CD4-positive, alpha-beta T cell treated with Interleukin-17A for 1 hour (primary cell): Measurements from ENCODE around the gene KCTD13.
A peak's percentile ranks its signal among the peaks of the same experiment; 100 is the strongest.
"Not testable (repeated sequence)": the region's sequence is repeated elsewhere in the genome, so short reads cannot be mapped to it uniquely, and the experiment has no call there.

Source experiments
- DNase-seq: peaks from one replicate; pipeline ENCODE4 v3.0.0-alpha.2; 2020

The KCTD13 gene

DNA sequence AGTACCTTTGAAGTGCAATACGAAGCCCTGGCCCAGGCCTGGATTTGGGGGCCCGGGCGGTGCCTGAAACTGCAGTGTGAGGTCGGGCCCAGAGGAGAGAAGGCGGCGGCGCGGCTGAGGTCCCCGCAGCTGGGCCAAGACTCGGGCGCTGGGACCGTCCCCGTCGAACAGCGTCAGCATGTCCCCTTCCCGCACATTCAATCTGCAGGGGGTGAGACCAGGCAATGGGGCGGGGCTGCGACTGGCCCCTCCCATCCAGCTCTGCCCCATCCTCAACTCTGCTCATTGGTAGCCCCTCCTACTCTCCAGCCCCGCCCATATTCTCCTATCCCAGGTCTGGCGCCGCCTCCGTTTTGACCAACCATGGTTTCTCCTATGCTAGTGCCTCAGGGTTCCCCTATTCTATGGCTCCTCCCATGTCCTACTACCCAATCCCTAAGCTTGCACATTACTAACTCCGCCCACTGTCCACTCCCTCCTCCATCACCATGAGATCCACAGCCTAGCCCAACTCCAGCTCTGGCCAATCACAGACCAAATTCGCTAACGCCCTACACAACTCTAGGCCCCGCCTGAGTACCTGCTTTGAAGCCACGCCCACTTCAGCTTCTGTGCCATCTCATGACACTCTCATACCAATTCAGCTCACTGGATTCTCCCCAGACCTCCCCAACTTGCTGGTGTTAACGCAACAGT lies 48.6 kb downstream of the KCTD13 start:
- peak; percentile 65 for DNase-seq

DNA sequence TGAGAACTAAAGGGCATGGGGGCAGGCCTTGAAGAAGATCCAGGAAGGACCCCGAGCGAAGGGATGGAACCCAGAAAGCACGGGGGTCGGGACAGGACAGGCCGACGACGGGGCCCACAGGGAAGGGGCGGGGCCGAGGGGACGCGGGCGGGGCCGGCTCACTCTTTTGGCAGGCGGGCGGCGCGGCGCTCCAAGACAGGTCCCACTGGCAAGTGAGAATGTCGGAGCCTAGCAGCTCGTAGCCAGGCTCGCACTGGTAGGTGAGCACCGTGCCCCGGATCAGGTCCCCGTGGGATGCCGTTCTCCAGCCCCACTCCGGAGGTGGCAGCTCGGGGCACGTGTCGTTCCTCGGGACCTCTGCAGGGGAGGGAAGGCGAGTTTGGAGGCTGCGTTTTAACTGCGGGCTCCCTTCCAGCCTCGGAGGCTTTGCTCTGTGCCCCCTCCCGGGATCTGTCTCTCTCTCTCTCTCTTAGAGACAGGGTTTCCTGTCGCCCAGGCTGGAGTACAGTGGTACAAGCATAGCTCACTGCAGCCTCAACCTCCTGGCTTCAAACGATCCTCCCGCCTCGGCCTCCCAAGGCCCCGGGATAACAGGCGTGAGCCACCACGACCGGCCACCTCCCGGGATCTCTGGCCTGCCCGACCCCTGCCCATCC lies 49.3 kb downstream of the KCTD13 start:
- DNase-seq: peak; percentile 28

DNA sequence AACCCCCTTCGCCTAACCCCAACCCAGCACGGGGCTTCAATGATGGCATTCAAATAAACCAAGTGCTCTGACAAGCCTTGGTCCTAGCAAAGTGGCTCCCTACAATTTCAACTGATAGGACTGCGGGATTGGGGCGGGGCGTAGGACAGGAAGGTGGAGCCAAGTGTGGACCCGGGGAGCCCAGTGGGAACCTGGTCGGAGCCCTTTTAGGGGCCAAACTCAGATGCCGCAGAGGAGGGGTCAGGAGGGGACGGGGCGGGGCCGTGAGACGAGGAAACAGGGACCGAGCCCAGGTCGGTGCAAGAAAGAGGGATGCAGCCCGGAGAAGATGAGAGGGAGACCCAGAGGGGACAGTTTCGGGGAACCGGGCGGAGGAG lies 49.8 kb downstream of the KCTD13 start:
- DNase-seq: no peak

DNA sequence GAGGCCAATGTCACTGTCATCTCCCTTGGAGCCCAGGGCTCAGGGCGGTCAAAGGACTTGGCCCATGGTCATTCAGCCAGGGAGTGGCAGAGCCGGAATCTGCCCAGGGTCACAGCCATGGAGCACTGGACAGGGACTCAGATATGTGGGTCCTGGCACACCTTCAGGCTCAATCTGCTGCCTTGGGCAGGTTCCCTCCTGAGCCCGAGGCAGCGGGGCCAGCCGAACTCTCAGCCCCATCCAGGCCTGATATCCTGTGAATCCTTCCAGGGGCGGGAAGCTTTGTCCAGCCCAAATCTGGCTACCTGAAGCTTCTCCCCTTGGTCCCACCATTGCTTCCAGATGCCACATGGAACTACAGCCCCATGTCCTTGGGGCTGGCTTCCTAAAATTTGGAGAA lies 50.8 kb downstream of the KCTD13 start:
- no peak for DNase-seq

DNA sequence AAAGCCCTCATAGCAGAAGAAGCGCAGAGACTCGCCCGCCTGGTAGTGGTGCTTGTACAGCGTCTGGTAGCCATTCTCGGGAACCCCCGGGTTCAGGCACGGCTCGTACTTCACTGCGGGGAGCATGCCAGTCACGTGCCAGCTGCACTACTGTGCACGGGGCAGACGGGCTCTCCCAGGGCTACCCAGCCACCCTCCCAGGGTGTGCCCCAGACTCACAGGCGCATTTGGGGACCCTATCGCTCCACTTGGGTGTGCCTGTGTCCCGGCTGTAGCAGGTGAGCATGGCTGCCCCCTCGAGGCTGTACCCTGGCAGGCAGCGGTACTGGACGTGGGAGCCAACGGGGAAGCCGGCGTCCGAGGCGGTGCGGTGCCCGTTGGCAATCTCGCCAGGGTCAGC lies 52.7 kb downstream of the KCTD13 start:
- no peak for DNase-seq

DNA sequence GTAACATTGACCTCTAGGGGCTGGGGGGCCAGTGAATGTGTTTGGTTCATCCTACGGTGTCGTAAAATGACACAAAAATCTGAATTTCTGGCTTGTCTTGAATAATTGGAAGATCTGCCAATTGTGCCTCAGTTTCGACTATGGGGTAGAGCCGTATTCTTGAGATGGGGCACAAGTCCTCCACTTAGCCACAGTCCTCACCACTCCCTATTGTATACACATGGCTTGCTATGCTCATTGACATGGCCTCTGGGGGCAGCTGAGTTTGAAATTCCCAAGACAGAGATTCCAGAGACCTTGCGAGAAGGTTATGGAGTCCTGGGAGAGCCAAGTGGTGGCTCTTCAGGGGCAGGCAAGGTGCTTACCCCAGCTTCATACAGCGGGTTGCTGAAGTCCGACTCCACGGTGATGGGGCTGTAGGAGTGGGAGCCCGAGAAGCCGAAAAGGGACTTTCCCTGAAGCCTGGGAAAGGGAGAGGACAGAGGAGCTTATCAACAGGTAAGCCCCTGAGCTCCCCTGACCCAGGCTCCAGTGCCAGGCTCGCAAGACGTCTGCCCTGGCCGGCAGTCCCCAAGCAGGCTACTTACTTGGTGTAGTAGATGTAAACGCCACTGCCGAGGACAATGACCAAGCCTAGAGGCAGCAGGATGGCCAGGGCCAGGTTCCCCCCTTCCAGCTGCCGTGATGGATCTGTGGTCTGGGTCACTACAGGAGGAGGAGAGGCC lies 54.0 kb downstream of the KCTD13 start:
- no peak for DNase-seq

DNA sequence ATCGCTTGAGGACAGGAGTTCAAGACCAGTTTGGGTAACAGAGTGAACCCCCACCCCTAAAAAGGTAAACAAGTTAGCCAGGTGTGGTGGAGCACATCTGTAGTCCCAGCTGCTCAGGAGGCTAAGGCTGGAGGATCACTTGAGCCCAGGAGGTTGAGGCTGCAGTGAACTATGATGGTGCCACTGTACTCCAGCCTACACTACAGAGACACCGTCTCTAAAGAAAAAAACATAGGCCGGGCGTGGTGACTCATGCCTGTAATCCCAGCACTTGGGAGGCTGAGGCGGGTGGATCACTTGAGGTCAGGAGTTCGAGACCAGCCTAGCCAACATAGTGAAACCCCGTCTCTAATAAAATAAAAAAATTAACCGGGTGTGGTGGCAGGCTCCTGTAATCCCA lies 57.0 kb downstream of the KCTD13 start:
- DNase-seq: not testable (repeated sequence)

DNA sequence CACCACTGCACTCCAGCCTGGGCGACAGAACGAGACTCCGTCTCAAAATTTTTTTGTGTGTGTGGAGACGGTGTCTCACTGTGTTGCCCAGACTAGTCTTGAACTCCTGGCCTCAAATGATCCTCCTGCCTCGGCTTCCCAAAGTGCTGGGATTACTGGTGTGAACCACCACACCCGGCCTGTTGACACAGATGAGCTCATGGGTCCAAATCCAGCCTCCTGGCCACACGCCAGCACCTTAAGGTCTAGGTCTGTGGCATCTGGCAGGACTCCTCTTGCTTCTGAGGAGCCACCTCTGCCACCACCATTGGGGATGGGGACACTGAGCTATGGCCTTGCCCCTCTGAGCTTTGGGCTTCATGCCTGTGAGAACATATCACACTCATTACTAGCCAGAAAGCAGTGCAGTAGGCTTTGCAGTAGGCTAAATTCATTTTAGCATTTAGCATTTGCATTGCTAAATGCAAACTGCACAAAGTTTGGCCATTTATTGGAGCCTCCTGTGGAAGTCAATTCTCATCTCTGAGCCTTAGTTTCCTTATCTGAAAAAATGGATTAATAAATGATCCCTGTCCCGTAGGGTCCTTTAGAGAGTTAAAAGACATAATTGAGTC lies 57.5 kb downstream of the KCTD13 start:
- no peak for DNase-seq

DNA sequence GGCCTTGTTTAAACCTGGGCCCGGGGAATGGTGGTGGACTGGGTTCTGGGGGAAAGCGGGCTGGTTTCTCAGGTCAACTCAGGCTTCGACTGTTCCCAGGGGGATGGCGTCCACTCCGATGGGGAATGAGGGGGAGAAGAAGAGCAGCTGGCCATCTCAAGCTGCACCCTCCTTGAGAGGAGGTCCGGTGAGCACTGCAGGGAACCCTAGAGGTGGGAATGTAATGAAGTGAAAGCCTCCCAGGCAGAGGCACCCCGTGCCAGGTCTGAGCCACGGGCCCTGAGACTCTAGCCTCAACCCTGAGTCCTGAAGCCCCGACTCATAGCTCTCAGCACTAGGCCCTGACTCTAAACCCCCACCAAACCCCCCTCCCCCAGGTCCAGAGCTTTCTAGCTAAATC lies 61.8 kb downstream of the KCTD13 start:
- DNase-seq: no peak

DNA sequence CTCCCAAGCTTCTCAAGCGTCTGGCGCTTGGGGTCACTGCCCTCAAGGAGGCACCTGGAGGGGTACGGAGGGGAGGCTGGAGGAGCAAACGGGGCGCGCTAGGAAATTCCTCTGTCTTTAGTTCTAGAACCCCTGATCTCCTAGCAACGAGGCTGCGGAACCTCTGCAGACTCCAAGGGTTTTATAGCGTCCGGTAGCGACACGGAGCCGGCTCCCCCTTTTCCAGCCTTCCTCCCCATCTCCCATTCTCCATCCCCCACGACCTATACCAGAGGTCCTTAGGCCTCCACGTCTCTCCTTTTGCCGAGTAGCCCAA lies 62.4 kb downstream of the KCTD13 start:
- no peak for DNase-seq

DNA sequence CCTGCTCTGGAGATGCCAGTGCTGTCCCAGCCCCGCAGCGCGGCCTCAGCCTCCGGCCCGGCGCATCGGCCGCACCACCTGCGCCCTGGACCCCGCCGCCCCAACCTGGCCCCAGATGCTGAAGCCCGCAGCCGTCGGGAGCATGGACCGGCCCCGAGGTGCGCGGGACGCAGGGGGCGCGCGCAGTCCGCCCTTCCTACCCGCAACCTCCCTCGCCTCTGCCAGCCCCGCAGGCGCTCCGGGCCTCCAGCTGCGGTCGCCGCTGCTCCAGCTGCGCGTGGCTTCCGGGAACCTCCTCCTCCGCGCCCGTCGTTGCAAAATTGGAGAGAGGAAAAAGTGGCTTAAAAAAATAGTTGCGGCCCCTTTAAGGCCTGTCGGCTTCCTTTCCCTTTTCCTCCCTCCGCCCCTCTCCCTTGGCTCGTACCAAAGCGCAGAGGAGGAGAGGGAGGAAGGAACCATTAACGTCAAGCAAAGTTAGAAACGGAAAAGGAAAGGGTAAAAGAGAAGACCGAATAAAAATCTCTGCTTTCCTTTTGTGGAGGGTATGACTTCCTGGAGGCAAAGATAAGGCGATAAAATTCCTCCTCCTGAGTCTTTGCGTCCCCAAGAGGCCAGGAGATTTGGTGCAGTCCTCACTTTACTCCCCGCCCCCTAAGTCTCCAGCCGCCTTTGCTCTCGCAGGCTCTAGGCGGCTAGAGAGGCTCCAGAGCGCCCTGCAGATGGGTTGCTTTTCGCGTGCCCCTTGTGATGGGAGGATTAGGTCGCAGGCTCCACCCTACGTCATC lies 63.0 kb downstream of the KCTD13 start, which contains the start of gene CDIPT:
Gene CDIPT, minus strand, starts transcription at position 343 of the 785 bp plus-strand sequence. CDS start 369 bp downstream, outside the sequence.
- DNase-seq: peak; percentile 96

DNA sequence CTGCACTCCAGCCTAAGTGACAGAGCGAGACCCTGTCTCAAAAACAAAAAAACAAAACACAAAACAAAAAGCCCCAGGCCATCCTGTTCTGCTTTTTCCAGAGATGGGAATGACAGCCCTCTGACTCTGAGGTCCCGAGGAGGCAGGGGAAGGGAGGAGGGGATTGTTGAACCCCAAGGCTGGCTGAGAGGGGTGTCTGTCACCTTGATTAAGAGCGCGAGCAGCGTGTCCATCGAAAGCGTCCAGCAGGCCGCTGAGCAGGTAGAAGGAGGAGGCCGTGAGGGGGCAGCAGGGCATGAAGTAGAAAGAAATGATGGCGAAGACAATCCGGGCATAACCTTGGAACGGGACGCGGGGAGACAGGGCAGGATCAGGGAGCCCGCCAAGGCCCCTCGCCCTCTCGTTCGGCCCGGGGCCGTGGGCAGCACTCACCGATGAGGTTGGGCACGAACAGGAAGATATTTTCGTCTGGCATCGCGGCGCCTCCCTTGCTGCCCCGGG lies 63.6 kb downstream of the KCTD13 start:
- DNase-seq: no peak

DNA sequence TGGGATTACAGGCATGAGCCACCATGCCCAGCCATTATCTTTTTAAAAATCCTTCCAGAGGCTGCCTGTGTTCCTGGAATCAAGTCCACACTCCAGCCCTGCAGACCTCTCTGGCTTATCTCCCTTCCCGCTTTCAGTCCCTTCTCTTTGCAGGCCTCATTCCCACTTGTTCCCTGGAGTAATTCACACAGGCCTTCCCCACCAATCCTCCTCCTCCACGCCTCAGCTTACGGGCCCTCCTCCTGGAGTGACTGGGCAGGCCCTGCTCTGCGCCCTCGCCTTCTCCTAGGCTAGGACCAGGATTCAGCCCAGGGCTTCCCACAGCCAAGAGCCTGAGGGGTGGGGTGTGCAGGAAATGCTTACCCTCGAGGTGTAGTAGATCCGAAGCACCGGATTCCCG lies 65.8 kb downstream of the KCTD13 start:
- no peak for DNase-seq

DNA sequence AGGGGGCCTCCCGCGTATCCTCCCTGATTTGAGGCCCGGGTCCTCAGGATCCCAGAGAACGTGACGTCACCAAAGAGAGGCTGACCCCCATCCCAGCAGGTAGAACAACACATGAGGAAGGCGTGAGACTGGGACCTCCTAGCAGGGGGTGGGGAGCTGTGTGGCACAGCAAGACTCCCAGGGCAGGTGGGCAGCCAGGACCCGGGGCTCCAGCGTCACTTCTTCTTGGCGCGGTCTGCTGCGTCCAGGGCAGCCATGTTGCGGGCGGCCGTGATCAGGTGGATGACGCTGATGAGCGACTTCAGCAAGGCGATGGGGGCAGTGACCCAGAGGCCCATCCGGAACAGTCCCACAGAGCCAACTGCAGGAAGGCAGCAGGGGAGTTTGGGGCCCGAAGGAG lies 67.1 kb downstream of the KCTD13 start:
- DNase-seq: no peak

DNA sequence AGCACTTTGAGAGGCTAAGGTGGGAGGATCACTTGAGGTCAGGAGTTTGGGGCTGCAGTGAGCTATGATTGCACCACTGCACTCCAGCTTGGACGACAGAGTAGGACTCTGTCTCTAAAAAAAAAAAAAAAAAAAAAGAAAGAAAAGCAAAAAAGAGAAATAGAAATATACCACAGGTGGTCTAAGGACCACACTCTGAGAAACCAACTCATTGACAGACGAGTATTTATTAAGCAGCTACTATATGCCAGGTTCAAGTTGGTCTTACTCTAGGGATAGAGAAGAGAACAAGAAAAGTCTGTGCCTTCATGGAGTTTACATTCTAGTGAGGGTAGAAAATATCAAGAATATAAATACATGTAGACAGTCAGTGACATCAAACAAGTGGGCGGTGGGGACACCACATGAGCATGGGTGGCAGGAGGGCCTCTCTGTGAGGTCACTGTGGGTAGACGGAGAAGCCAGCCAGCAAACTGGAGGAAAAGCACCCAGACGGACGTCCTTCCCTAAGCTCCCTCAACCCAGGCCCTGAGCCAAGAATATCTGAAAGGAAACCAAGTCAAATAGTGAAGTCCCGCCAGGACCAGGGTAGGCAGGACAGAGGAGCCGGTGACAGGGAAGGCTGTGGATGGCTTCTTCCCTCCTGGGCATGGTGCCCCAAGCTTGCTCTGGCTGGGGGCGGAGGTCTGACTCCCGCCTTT lies 67.7 kb downstream of the KCTD13 start:
- no peak for DNase-seq

DNA sequence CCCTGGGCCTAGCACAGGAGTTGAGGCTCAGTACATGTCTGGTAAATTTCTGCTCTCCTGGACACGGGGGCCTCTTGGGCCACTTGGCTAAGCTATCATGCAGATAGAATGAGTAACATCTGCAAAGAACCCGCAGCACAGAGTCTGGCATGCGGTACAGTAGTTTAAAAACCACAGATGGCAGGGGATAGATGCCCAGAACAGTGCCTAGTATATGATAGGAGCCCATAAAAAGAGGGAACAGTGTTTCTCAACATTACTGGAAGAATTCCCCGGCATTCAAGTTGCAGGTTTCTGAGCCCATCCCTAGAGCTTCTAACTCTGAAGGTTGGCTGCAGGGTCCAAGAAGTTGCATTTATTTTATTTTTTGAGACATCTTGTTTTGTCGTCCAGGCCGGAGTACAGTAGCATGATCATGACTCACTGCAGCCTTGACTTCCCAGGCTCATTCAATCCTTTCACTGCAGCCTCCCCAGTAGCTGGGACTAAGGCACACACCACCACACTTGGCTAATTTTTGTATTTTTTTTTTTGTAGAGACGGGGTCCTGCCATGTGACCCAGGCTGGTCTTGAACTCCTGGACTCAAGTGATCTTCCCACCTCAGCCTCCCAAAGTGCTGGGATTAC lies 68.8 kb downstream of the KCTD13 start:
- DNase-seq: no peak
